IMR-90 (cell line): ENCODE results near the gene ME3. TPM values are rescaled to one million over a fixed set of nuclear protein-coding genes. Genes with fewer than 3 reads are reported as not detected.

Experiments
- ATAC-seq: fragments of 200-7000 bp; cut with Tn5 transposase; 2 replicates; pipeline ENCODE4 v1.9.1; 2020; ENCODE audit warnings: low read depth, mild to moderate bottlenecking, moderate library complexity
- BruUV-seq: library from RNA; stranded (reverse); fragments of 400-500 nt; replicated peaks from 2 replicates; lab custom pipeline; 2021; lab: Mats Ljungman, UMichigan
- CTCF ChIA-PET: fragments of 300-600 bp; formaldehyde crosslinking; extraction: SDS; loops from one replicate; lab custom pipeline; 2021; ENCODE audit warnings: antibody characterized with exemption; lab: Yijun Ruan, JAX
- POLR2A ChIA-PET: fragments of 300-600 bp; sonication (Branson Sonifier 250); formaldehyde crosslinking; loops from one replicate; lab custom pipeline; 2022; ENCODE audit warnings: antibody characterized with exemption; ENCODE audit not compliant: unreplicated experiment; lab: Charles Lee
- DNase-seq: peaks from one replicate; pipeline ENCODE4 v3.0.0; 2013
- H2AFZ ChIP-seq: replicated peaks from 2 replicates; pipeline ENCODE3; 2013; ENCODE audit warnings: low read length, mild to moderate bottlenecking; ENCODE audit not compliant: poor library complexity
- H2AK5ac ChIP-seq: 2 replicates; pipeline ENCODE4 v1.6.1; 2013; ENCODE audit warnings: low read depth, low read length, inconsistent platforms
- H2AK9ac ChIP-seq: replicated peaks from 2 replicates; pipeline ENCODE3; 2013; ENCODE audit warnings: mild to moderate bottlenecking, low read depth, low read length, moderate library complexity; ENCODE audit not compliant: poor library complexity
- H2BK120ac ChIP-seq: 2 replicates; pipeline ENCODE4 v1.6.1; 2013; ENCODE audit warnings: low read depth, low read length, inconsistent platforms
- H2BK15ac ChIP-seq: 3 replicates; pipeline ENCODE4 v1.6.1; 2013; ENCODE audit warnings: low read depth, low read length, inconsistent platforms
- H2BK20ac ChIP-seq: 2 replicates; pipeline ENCODE4 v1.6.1; 2013; ENCODE audit warnings: low read depth, mild to moderate bottlenecking, inconsistent platforms, low read length, moderate library complexity
- H2BK5ac ChIP-seq: 2 replicates; pipeline ENCODE4 v1.6.1; 2013; ENCODE audit warnings: mild to moderate bottlenecking, low read depth, low read length, inconsistent platforms; ENCODE audit not compliant: poor library complexity, severe bottlenecking
- H3K14ac ChIP-seq: replicated peaks from 2 replicates; pipeline ENCODE4 v1.6.1; 2013; ENCODE audit warnings: low read depth, low read length, inconsistent platforms
- H3K18ac ChIP-seq: 2 replicates; pipeline ENCODE4 v1.6.1; 2013; ENCODE audit warnings: low read depth, low read length, control low read depth
- H3K23ac ChIP-seq: 2 replicates; pipeline ENCODE4 v1.6.1; 2013; ENCODE audit warnings: low read depth, low read length, inconsistent platforms
- H3K27ac ChIP-seq: 2 replicates; pipeline ENCODE4 v1.5.1; 2013; ENCODE audit warnings: mild to moderate bottlenecking, control low read depth, low read length; ENCODE audit not compliant: insufficient read depth
- H3K27me3 ChIP-seq: 2 replicates; pipeline ENCODE4 v1.6.1; 2013; ENCODE audit warnings: low read length; ENCODE audit not compliant: control insufficient read depth, insufficient read depth
- H3K36me3 ChIP-seq: 2 replicates; pipeline ENCODE4 v1.6.1; 2013; ENCODE audit warnings: low read length, mixed read lengths; ENCODE audit not compliant: control insufficient read depth, insufficient read depth
- H3K4ac ChIP-seq: 2 replicates; pipeline ENCODE4 v1.6.1; 2013; ENCODE audit warnings: low read depth, low read length, inconsistent platforms
- H3K4me1 ChIP-seq: 2 replicates; pipeline ENCODE4 v1.6.1; 2013; ENCODE audit warnings: low read length, mixed read lengths; ENCODE audit not compliant: control insufficient read depth, insufficient read depth
- H3K4me2 ChIP-seq: 2 replicates; pipeline ENCODE4 v1.6.1; 2013; ENCODE audit warnings: low read depth, mild to moderate bottlenecking, control low read depth, low read length, moderate library complexity
- H3K4me3 ChIP-seq: 2 replicates; pipeline ENCODE4 v1.5.1; 2013; ENCODE audit warnings: low read depth, mild to moderate bottlenecking, control low read depth, low read length, moderate library complexity; ENCODE audit not compliant: insufficient read depth
- H3K56ac ChIP-seq: 2 replicates; pipeline ENCODE4 v1.6.1; 2013; ENCODE audit warnings: low read length, inconsistent platforms; ENCODE audit not compliant: insufficient read depth; ENCODE audit errors: extremely low read depth
- H3K79me1 ChIP-seq, 2 experiments: 2 replicates each; pipeline ENCODE4 v1.6.1; 2013; ENCODE audit warnings: low read length in 2 of 2, inconsistent platforms in 1 of 2, low read depth in 1 of 2
- H3K9ac ChIP-seq: 2 replicates; pipeline ENCODE4 v1.6.1; 2013; ENCODE audit warnings: low read depth, low read length, control low read depth
- H3K9me1 ChIP-seq: 2 replicates; pipeline ENCODE4 v1.6.1; 2013; ENCODE audit warnings: low read length, inconsistent platforms; ENCODE audit not compliant: insufficient read depth
- H3K9me3 ChIP-seq: 2 replicates; pipeline ENCODE4 v1.6.1; 2013; ENCODE audit warnings: low read length; ENCODE audit not compliant: control insufficient read depth, insufficient read depth
- H4K20me1 ChIP-seq: 2 replicates; pipeline ENCODE4 v1.6.1; 2013; ENCODE audit warnings: low read length, inconsistent platforms; ENCODE audit not compliant: insufficient read depth
- H4K5ac ChIP-seq: 2 replicates; pipeline ENCODE4 v1.6.1; 2013; ENCODE audit warnings: mild to moderate bottlenecking, low read depth, low read length, control low read depth
- H4K8ac ChIP-seq, 2 experiments: 2 replicates each; pipeline ENCODE4 v1.6.1; 2013; ENCODE audit warnings: low read depth in 2 of 2, low read length in 2 of 2, control low read depth in 1 of 2, inconsistent platforms in 1 of 2
- H4K91ac ChIP-seq: 2 replicates; pipeline ENCODE4 v1.6.1; 2013; ENCODE audit warnings: low read depth, low read length, inconsistent platforms; ENCODE audit not compliant: insufficient read depth
- BHLHE40 ChIP-seq: fragments of 150-350 bp; IDR thresholded peaks from 2 replicates; pipeline ENCODE4 v1.6.1; 2016; ENCODE audit warnings: mild to moderate bottlenecking, low read depth, low read length
- CTCF ChIP-seq: conservative IDR thresholded peaks from 2 replicates; pipeline ENCODE4 v1.5.1; 2012; ENCODE audit warnings: mild to moderate bottlenecking, low read depth, low read length, improper control_type of control experiment
- FOS ChIP-seq: fragments of 150-350 bp; IDR thresholded peaks from 2 replicates; pipeline ENCODE4 v1.6.1; 2016; ENCODE audit warnings: low read depth, low read length
- USF2 ChIP-seq: fragments of 150-350 bp; IDR thresholded peaks from 2 replicates; pipeline ENCODE4 v1.6.1; 2017; ENCODE audit warnings: mild to moderate bottlenecking, antibody characterized with exemption, low read length, low read depth
- WGBS, 2 experiments: methylation state at CpG; one replicate each; pipeline versions ENCODE4 v1.1.5 to v1.1.7; 2013; ENCODE audit warnings: missing lambda C conversion rate in 2 of 2; ENCODE audit not compliant: insufficient read length in 1 of 2; ENCODE audit errors: extremely low coverage in 2 of 2; 5-methylcytosine and 5-hydroxymethylcytosine counted together
- dilution Hi-C: fragments of 300-500 bp; cut with HindIII; formaldehyde crosslinking; loops from one replicate; pipeline ENCODE4 v1.14.3; 2018; ENCODE audit warnings: low sequenced_read_pairs; ENCODE audit not compliant: unreplicated experiment
- in situ Hi-C: fragments of 300-500 bp; cut with MboI; formaldehyde crosslinking; loops from 3 replicates; pipeline ENCODE4 v1.14.3; 2019; ENCODE audit warnings: low sequenced_read_pairs, inconsistent platforms, mixed read lengths
- intact Hi-C: fragments of 100-400 bp; cut with micrococcal nuclease; formaldehyde crosslinking; loops from 2 replicates; pipeline ENCODE4 v1.10.0; 2022
- polyA plus RNA-seq, 3 experiments: library from polyadenylated mRNA; depleted of rRNA; stranded (reverse); fragments of >200 nt; gene quantifications; 2 replicates each; pipeline ENCODE4 v1.2.3, GENCODE V29; 2012; ENCODE audit warnings: low replicate concordance in 1 of 3
- total RNA-seq: library from RNA; depleted of rRNA; stranded (reverse); fragments of >200 nt; gene quantifications from 2 replicates; pipeline ENCODE4 v1.2.3, GENCODE V29; 2012

The ME3 gene
- total and polyA plus RNA-seq, 2 of the 4 experiments (the other 2 are of a cell fraction): 7.8 to 9.0 TPM

- H3K9me1 ChIP-seq: peaks cover 19% of the 10 kb centered on the region
- H3K79me1 ChIP-seq: peaks cover 0 to 15% of the 10 kb centered on the region in 2 experiments; a peak in 1 of 4 replicates
- no peak overlapping the region for H2AK9ac ChIP-seq
- no peak overlapping the region for H2BK120ac ChIP-seq
- H4K5ac ChIP-seq: no peak overlapping the region
- H3K9me3 ChIP-seq: no peaks in the 10 kb centered on the region; the same call in 1 of the 2 replicates
- H3K4me3 ChIP-seq: no peak overlapping the region
- no peak overlapping the region for H3K14ac ChIP-seq
- no peak overlapping the region for H3K23ac ChIP-seq
- DNase-seq (no peak), ATAC-seq (no peak)
- no peak overlapping the region for H4K8ac ChIP-seq
- in situ Hi-C loops: no loop called here
- H2BK20ac ChIP-seq: no peak overlapping the region
- H3K27me3 ChIP-seq: no peaks in the 10 kb centered on the region
- CTCF ChIA-PET: interaction anchor here (1.0 kb wide), 1 partner anchor 15 kb away, joined by 3 read pairs; no protein-coding TSS in a partner anchor
- WGBS, 2 experiments: no CpG with 5 or more reads among the region's 4 CpGs
- H2BK15ac ChIP-seq: no peak overlapping the region
- no peak overlapping the region for H3K4me2 ChIP-seq
- no peak overlapping the region for H3K4ac ChIP-seq
- no peak for TF ChIP-seq USF2
- TF ChIP-seq FOS: peak; percentile 37; the same call in 1 of the 2 replicates
- no peak for TF ChIP-seq CTCF
- no peak for TF ChIP-seq BHLHE40
- no peak overlapping the region for H4K91ac ChIP-seq
- BruUV-seq: no TSS peak
- dilution Hi-C loops: no loop called here
- no peak overlapping the region for H2AK5ac ChIP-seq
- no peak overlapping the region for H3K27ac ChIP-seq
- intact Hi-C loops: no loop called here
- H2AFZ ChIP-seq: no peak overlapping the region
- no peak overlapping the region for H3K9ac ChIP-seq
- no peaks in the 10 kb centered on the region for H3K36me3 ChIP-seq
- H4K20me1 ChIP-seq: no peaks in the 10 kb centered on the region
- peak overlapping the region; percentile 35 for H2BK5ac ChIP-seq
- POLR2A ChIA-PET: no interaction called here
- H3K4me1 ChIP-seq: peaks cover 9% of the 10 kb centered on the region
- H3K18ac ChIP-seq: no peak overlapping the region
- H3K56ac ChIP-seq: no peak overlapping the region
Measured at GRCh38 chr11:86593833-86594232, 78.6 kb downstream of the ME3 start.
